Hepatocyte (in vitro differentiated cells): ENCODE data around the gene CLDN12. TPM values are rescaled to one million over a fixed set of nuclear protein-coding genes. Genes with fewer than 3 reads are reported as not detected.

Source experiments
- DNase-seq: peaks from one replicate; pipeline ENCODE4 v3.0.0-alpha.2; 2016; ENCODE audit warnings: low spot score
- H2AFZ ChIP-seq: fragments of 200-600 bp; sonication (generic); 2 replicates; pipeline ENCODE4 v1.6.0; 2016; ENCODE audit warnings: antibody characterized with exemption, mild to moderate bottlenecking
- H3K27ac ChIP-seq: fragments of 200-600 bp; sonication (generic); 2 replicates; pipeline ENCODE4 v1.5.1; 2016; ENCODE audit warnings: mild to moderate bottlenecking
- H3K27me3 ChIP-seq: fragments of 200-600 bp; sonication (generic); 2 replicates; pipeline ENCODE4 v1.6.1; 2016
- H3K36me3 ChIP-seq: fragments of 200-600 bp; sonication (generic); replicated peaks from 2 replicates; pipeline ENCODE4 v1.5.1; 2016; ENCODE audit warnings: low read depth; ENCODE audit not compliant: insufficient read depth
- H3K4me1 ChIP-seq: fragments of 200-600 bp; sonication (generic); 2 replicates; pipeline ENCODE4 v1.5.1; 2016; ENCODE audit warnings: mild to moderate bottlenecking, moderate library complexity; ENCODE audit not compliant: insufficient read depth
- H3K4me2 ChIP-seq: fragments of 200-600 bp; sonication (generic); 2 replicates; pipeline ENCODE4 v1.6.0; 2016
- H3K4me3 ChIP-seq: fragments of 200-600 bp; sonication (generic); 2 replicates; pipeline ENCODE4 v1.5.1; 2016; ENCODE audit warnings: mild to moderate bottlenecking
- H3K79me2 ChIP-seq: fragments of 200-600 bp; sonication (generic); 2 replicates; pipeline ENCODE4 v1.6.0; 2017; ENCODE audit warnings: mild to moderate bottlenecking
- H3K9me2 ChIP-seq: fragments of 200-600 bp; sonication (generic); replicated peaks from 2 replicates; pipeline ENCODE4 v1.6.0; 2017; ENCODE audit warnings: mild to moderate bottlenecking; ENCODE audit not compliant: insufficient read depth
- H3K9me3 ChIP-seq: fragments of 200-600 bp; sonication (generic); 2 replicates; pipeline ENCODE4 v1.5.1; 2016; ENCODE audit warnings: low read depth, mild to moderate bottlenecking
- H4K20me1 ChIP-seq: fragments of 200-600 bp; sonication (generic); 2 replicates; pipeline ENCODE4 v1.6.0; 2016; ENCODE audit warnings: mild to moderate bottlenecking; ENCODE audit not compliant: insufficient read depth, poor library complexity, severe bottlenecking
- CTCF ChIP-seq: fragments of 200-600 bp; sonication (generic); IDR thresholded peaks from 2 replicates; pipeline ENCODE4 v1.5.1; 2016; ENCODE audit warnings: antibody characterized with exemption, mild to moderate bottlenecking; ENCODE audit not compliant: poor library complexity
- EZH2 ChIP-seq: fragments of 200-600 bp; sonication (generic); IDR thresholded peaks from 2 replicates; pipeline ENCODE4 v1.6.1; 2016; ENCODE audit warnings: antibody characterized with exemption, mild to moderate bottlenecking, borderline replicate concordance
- EZH2phosphoT487 ChIP-seq: fragments of 200-600 bp; sonication (generic); IDR thresholded peaks from one replicate; pipeline ENCODE4 v1.6.1; 2018; ENCODE audit warnings: antibody characterized with exemption, mild to moderate bottlenecking, low read depth, moderate library complexity; ENCODE audit not compliant: unreplicated experiment, severe bottlenecking
- WGBS: methylation state at CpG from one replicate; pipeline ENCODE4 v1.1.6; 2016; ENCODE audit warnings: low lambda C conversion rate; ENCODE audit errors: missing lambda C conversion rate; 5-methylcytosine and 5-hydroxymethylcytosine counted together
- polyA plus RNA-seq: library from polyadenylated mRNA; unstranded; fragments of >200 nt; fragmentation: Nextera tagmentation; extraction: Ambion mirVana; gene quantifications from 2 replicates; pipeline ENCODE4 v1.2.1, GENCODE V29; 2016
- total RNA-seq: library from RNA; depleted of rRNA; stranded (reverse); fragments of >200 nt; gene quantifications from 2 replicates; pipeline ENCODE4 v1.2.3, GENCODE V29; 2014

Gene CLDN12
- total and polyA plus RNA-seq, 2 experiments from 2014 or later = 21.2 to 53.0 TPM

GRCh38 chr7:90453931-90454330, 50.7 kb downstream of the CLDN12 start:
- Histone ChIP-seq H3K4me1 (peaks cover 5% of the 10 kb centered on the region), H3K4me2 (no peak overlapping the region)
- WGBS = 42% methylated on average over 1 of the region's 1 CpG

GRCh38 chr7:90455163-90456030, 52.1 kb downstream of the CLDN12 start:
- no peak overlapping the region for H3K4me3 ChIP-seq
- H3K9me3 ChIP-seq = no peaks in the 10 kb centered on the region
- peak overlapping the region; percentile 75 for H3K4me2 ChIP-seq
- DNase-seq = peak; percentile 51
- H4K20me1 ChIP-seq = no peaks in the 10 kb centered on the region
- WGBS = 33% methylated on average over 6 of the region's 6 CpGs
- H3K4me1 ChIP-seq = peaks cover 5% of the 10 kb centered on the region
- H3K27me3 ChIP-seq = no peaks in the 10 kb centered on the region
- H3K9me2 ChIP-seq = no peaks in the 10 kb centered on the region
- no peak overlapping the region for H3K27ac ChIP-seq
- no peaks in the 10 kb centered on the region for H3K36me3 ChIP-seq
- peak overlapping the region; percentile 72 for H2AFZ ChIP-seq
- peak; percentile 79 for TF ChIP-seq CTCF
- no peak for TF ChIP-seq EZH2
- H3K79me2 ChIP-seq = no peaks in the 10 kb centered on the region

More at GRCh38 chr7:90453931-90454330, 50.7 kb downstream of the CLDN12 start:
- no peaks in the 10 kb centered on the region for H3K9me3 ChIP-seq
- H2AFZ ChIP-seq = no peak overlapping the region
- no peaks in the 10 kb centered on the region for H3K79me2 ChIP-seq
- H3K27ac ChIP-seq = no peak overlapping the region
- H3K36me3 ChIP-seq = no peaks in the 10 kb centered on the region
- H3K9me2 ChIP-seq = no peaks in the 10 kb centered on the region
- no peaks in the 10 kb centered on the region for H4K20me1 ChIP-seq
- DNase-seq = no peak
- H3K27me3 ChIP-seq = no peaks in the 10 kb centered on the region
- H3K4me3 ChIP-seq = no peak overlapping the region
- TF ChIP-seq CTCF (no peak), EZH2 (no peak), EZH2phosphoT487 (no peak)

- H2AFZ ChIP-seq = no peak overlapping the region
- no peak overlapping the region for H3K4me2 ChIP-seq
- H3K27ac ChIP-seq = no peak overlapping the region
- no peaks in the 10 kb centered on the region for H3K79me2 ChIP-seq
- H3K36me3 ChIP-seq = no peaks in the 10 kb centered on the region
- TF ChIP-seq EZH2phosphoT487 (no peak), CTCF (no peak), EZH2 (no peak)
- H3K4me3 ChIP-seq = no peak overlapping the region
- H3K9me3 ChIP-seq = no peaks in the 10 kb centered on the region
- no peaks in the 10 kb centered on the region for H4K20me1 ChIP-seq
- H3K9me2 ChIP-seq = no peaks in the 10 kb centered on the region
- H3K4me1 ChIP-seq = peaks cover 5% of the 10 kb centered on the region
- no peaks in the 10 kb centered on the region for H3K27me3 ChIP-seq
- DNase-seq = no peak
- WGBS = 67% methylated on average over 2 of the region's 2 CpGs
These were observed 54.8 kb downstream of the CLDN12 start for GRCh38 chr7:90458104-90458503.
